ENCODE data around the gene KLF1.

Gene KLF1

GRCh38 chr19:12886651-12886968, 391 bp downstream of the KLF1 start:
- CTCF ChIA-PET: no interaction called here
- TF ChIP-seq ZNF274 (IDR thresholded peaks at IDR 0.05; ENCODE audit: low read length) (no peak), ZNF274 (tag by site-specific recombination; IDR thresholded peaks at IDR 0.05; ENCODE audit: borderline replicate concordance) (no peak), EGR2 (tag by site-specific recombination; IDR thresholded peaks at IDR 0.05; ENCODE audit: low read depth) (0 out of 2 replicates have a peak, but pooled peaks have one; percentile 21), GLI4 (tag by site-specific recombination; IDR thresholded peaks at IDR 0.05) (no peak), ZXDB (tag by site-specific recombination; IDR thresholded peaks at IDR 0.05) (no peak), ZFHX2 (tag by site-specific recombination; conservative IDR thresholded peaks at IDR 0.05) (peak; percentile 38; the same call in 1 of the 2 replicates), ZNF596 (tag by site-specific recombination; IDR thresholded peaks at IDR 0.05) (no peak)
- TF ChIP-seq, protein P1, sequence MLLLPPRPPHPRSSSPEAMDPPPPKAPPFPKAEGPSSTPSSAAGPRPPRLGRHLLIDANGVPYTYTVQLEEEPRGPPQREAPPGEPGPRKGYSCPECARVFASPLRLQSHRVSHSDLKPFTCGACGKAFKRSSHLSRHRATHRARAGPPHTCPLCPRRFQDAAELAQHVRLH (tag by site-specific recombination; IDR thresholded peaks at IDR 0.05): no peak
- Histone ChIP-seq H3K4me3 (ENCODE audit: low read depth, low read length) (no peak overlapping the region), H3K27ac (ENCODE audit: extremely low read depth, low read depth, low read length) (no peak overlapping the region), H3K9me3 (ENCODE audit: control insufficient read depth, insufficient read depth, low read depth, low read length) (no peaks in the 10 kb centered on the region), H3K4me1 (ENCODE audit: control insufficient read depth, insufficient read depth, low read length) (no peaks in the 10 kb centered on the region), H3K36me3 (ENCODE audit: control insufficient read depth in 2 of 2, insufficient read depth in 1 of 2, low read length in 2 of 2) (no peaks in the 10 kb centered on the region)
- POLR2A ChIA-PET: interaction anchor here (0.9 kb wide), 1 partner anchor 31 kb away, joined by 3 read pairs; no protein-coding TSS in a partner anchor

GRCh38 chr19:12885749-12886650, 1.0 kb downstream of the KLF1 start:
- TF ChIP-seq, protein P2, sequence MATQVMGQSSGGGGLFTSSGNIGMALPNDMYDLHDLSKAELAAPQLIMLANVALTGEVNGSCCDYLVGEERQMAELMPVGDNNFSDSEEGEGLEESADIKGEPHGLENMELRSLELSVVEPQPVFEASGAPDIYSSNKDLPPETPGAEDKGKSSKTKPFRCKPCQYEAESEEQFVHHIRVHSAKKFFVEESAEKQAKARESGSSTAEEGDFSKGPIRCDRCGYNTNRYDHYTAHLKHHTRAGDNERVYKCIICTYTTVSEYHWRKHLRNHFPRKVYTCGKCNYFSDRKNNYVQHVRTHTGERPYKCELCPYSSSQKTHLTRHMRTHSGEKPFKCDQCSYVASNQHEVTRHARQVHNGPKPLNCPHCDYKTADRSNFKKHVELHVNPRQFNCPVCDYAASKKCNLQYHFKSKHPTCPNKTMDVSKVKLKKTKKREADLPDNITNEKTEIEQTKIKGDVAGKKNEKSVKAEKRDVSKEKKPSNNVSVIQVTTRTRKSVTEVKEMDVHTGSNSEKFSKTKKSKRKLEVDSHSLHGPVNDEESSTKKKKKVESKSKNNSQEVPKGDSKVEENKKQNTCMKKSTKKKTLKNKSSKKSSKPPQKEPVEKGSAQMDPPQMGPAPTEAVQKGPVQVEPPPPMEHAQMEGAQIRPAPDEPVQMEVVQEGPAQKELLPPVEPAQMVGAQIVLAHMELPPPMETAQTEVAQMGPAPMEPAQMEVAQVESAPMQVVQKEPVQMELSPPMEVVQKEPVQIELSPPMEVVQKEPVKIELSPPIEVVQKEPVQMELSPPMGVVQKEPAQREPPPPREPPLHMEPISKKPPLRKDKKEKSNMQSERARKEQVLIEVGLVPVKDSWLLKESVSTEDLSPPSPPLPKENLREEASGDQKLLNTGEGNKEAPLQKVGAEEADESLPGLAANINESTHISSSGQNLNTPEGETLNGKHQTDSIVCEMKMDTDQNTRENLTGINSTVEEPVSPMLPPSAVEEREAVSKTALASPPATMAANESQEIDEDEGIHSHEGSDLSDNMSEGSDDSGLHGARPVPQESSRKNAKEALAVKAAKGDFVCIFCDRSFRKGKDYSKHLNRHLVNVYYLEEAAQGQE (tag by site-specific recombination; IDR thresholded peaks at IDR 0.05): no peak
- TF ChIP-seq, protein P3, sequence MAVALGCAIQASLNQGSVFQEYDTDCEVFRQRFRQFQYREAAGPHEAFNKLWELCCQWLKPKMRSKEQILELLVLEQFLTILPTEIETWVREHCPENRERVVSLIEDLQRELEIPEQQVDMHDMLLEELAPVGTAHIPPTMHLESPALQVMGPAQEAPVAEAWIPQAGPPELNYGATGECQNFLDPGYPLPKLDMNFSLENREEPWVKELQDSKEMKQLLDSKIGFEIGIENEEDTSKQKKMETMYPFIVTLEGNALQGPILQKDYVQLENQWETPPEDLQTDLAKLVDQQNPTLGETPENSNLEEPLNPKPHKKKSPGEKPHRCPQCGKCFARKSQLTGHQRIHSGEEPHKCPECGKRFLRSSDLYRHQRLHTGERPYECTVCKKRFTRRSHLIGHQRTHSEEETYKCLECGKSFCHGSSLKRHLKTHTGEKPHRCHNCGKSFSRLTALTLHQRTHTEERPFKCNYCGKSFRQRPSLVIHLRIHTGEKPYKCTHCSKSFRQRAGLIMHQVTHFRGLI (tag by site-specific recombination; IDR thresholded peaks at IDR 0.05): no peak
- TF ChIP-seq ZNF121 (tag by site-specific recombination; IDR thresholded peaks at IDR 0.05): 0 out of 2 replicates have a peak, but pooled peaks have one; percentile 40
- H3K36me3 ChIP-seq (ENCODE audit: control insufficient read depth in 2 of 2, insufficient read depth in 1 of 2, low read length in 2 of 2): no peaks in the 10 kb centered on the region
- POLR2A ChIA-PET: interaction anchor here (0.7 to 1.6 kb wide), 10 partner anchors 28 to 95 kb away, joined by 3 to 10 read pairs (median 3); partner anchors contain the start of genes CALR, FARSA, JUNB and SYCE2
- no peaks in the 10 kb centered on the region for H3K4me1 ChIP-seq (ENCODE audit: control insufficient read depth, insufficient read depth, low read length)
- H3K4me3 ChIP-seq (ENCODE audit: low read depth, low read length): no peak overlapping the region
- H3K9me3 ChIP-seq (ENCODE audit: control insufficient read depth, insufficient read depth, low read depth, low read length): no peaks in the 10 kb centered on the region
- CTCF ChIA-PET: interaction anchor here (0.6 to 2.1 kb wide), 10 partner anchors 9 to 79 kb away, joined by 3 to 15 read pairs (median 4); no protein-coding TSS in a partner anchor
- no peak overlapping the region; the same call in 1 of the 2 replicates for H3K27ac ChIP-seq (ENCODE audit: extremely low read depth, low read depth, low read length)

DNA sequence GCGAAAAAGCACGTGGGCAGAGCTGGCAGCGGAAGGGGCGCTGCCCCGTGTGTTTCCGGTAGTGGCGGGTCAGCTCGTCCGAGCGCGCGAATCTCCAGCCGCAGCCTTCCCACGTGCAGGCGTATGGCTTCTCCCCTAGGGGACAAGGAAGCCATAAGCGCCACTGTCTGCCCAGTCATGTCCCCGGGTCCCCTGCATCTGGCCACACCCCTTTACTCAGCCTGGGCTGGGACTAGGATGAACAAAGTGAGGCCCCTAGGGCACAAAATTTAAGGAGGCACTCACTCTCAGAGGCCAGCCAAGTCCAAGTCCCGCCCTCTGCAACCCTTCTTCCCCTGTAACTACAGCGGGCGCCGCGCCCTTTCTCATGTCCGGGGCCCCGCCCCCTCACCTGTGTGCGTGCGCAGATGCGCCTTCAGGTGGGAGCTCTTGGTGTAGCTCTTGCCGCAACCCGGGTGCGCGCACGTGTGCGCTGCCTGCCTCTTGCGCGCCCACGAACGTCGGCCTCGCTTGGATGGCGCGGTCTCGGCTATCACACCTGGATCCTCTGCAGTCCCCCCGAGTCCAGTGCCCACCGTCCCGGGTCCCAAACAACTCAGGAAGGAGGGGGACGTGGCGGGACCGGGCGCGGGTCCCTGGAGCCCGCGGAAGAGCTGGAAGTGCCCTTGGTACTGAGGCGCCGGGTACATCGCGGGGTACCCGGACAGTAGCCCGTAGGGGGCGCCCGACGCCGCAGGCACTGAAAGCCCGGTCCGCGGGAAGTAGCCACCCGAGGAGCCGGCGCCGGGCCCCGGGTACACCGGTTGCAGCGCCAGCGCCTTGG, 1.9 kb downstream of the KLF1 start:
- POLR2A ChIA-PET: interaction anchor here (0.6 to 1.6 kb wide), 12 partner anchors 10 to 94 kb away, joined by 3 to 10 read pairs (median 3); partner anchors contain the start of genes CALR, FARSA, JUNB and RNASEH2A
- Histone ChIP-seq H3K9me3 (ENCODE audit: control insufficient read depth, insufficient read depth, low read depth, low read length) (no peaks in the 10 kb centered on the region), H3K36me3 (ENCODE audit: control insufficient read depth in 2 of 2, insufficient read depth in 1 of 2, low read length in 2 of 2) (no peaks in the 10 kb centered on the region), H3K4me1 (ENCODE audit: control insufficient read depth, insufficient read depth, low read length) (no peaks in the 10 kb centered on the region), H3K4me3 (ENCODE audit: low read depth, low read length) (peak overlapping the region; percentile 29), H3K27ac (ENCODE audit: extremely low read depth, low read depth, low read length) (peak overlapping the region; percentile 21; the same call in 1 of the 2 replicates)
- CTCF ChIA-PET: interaction anchor here (0.6 to 2.1 kb wide), 15 partner anchors 10 to 794 kb away, joined by 3 to 15 read pairs (median 4); partner anchors contain the start of gene RAD23A
- 0 out of 2 replicates have a peak, but pooled peaks have one; percentile 23 for TF ChIP-seq ZNF335 (tag by site-specific recombination; conservative IDR thresholded peaks at IDR 0.05)
- TF ChIP-seq SCRT2 (tag by site-specific recombination; IDR thresholded peaks at IDR 0.05): peak; percentile 57; the same call in 1 of the 2 replicates
- peak; percentile 50 for TF ChIP-seq ZBTB8A (tag by site-specific recombination; IDR thresholded peaks at IDR 0.05)
- TF ChIP-seq OSR2 (tag by site-specific recombination; IDR thresholded peaks at IDR 0.05): no peak
- TF ChIP-seq GLIS2 (tag by site-specific recombination; IDR thresholded peaks at IDR 0.05): peak; percentile 41; the same call in 1 of the 2 replicates
- peak; percentile 24; the same call in 1 of the 2 replicates for TF ChIP-seq ZNF2 (tag by site-specific recombination; IDR thresholded peaks at IDR 0.05)
- 0 out of 2 replicates have a peak, but pooled peaks have one; percentile 16 for TF ChIP-seq SCRT1 (tag by site-specific recombination; IDR thresholded peaks at IDR 0.05; ENCODE audit: borderline replicate concordance)
- peak; percentile 89 for TF ChIP-seq ZBTB20 (tag by site-specific recombination; IDR thresholded peaks at IDR 0.05)
- no peak for TF ChIP-seq ZFP41 (tag by site-specific recombination; IDR thresholded peaks at IDR 0.05; ENCODE audit: borderline replicate concordance)
- TF ChIP-seq ZNF645 (tag by site-specific recombination; IDR thresholded peaks at IDR 0.05): no peak
- no peak for TF ChIP-seq ZNF707 (tag by site-specific recombination; IDR thresholded peaks at IDR 0.05)

All from HEK293 (cell line).